HG03521 (cell line): ENCODE data around the gene ANKRD29.
"Not testable (repeated sequence)": the region's sequence is repeated elsewhere in the genome, so short reads cannot be mapped to it uniquely, and the experiment has no call there.

Experiments used
- ATAC-seq: cut with Tn5 transposase; IDR thresholded peaks from one replicate; pipeline ENCODE4 v1.9.1; 2021; ENCODE audit warnings: mild to moderate bottlenecking, moderate library complexity; ENCODE audit not compliant: unreplicated experiment

ANKRD29 gene

DNA sequence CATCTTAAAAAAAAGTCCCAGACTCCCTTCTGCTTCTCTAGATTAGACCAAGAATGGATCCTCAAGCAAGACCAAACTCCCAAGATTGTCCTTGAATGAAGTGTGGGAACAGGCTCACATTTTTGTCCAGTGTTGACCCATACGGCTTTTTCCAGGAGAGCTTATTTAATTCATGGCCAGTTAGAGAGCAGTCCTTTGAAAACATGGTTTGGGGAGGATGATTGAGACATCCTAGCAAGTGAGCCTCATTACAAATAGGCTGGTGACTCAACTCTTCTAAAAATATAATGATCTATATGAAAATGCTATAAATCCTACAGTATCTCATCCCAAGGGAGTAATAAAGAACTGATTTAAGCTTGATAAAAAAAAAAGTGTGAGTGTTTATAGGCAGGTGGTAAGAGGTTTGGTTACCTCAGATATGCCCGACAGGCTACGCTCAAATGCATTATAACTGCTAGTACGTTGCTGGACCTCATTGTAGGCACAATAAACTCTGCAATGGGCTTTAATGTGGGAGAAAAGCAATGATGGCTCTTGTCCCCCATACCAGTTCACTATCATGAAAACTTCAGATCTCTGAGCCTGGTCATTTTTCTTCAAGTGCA lies 17.0 kb downstream of the ANKRD29 start:
- ATAC-seq = no peak

DNA sequence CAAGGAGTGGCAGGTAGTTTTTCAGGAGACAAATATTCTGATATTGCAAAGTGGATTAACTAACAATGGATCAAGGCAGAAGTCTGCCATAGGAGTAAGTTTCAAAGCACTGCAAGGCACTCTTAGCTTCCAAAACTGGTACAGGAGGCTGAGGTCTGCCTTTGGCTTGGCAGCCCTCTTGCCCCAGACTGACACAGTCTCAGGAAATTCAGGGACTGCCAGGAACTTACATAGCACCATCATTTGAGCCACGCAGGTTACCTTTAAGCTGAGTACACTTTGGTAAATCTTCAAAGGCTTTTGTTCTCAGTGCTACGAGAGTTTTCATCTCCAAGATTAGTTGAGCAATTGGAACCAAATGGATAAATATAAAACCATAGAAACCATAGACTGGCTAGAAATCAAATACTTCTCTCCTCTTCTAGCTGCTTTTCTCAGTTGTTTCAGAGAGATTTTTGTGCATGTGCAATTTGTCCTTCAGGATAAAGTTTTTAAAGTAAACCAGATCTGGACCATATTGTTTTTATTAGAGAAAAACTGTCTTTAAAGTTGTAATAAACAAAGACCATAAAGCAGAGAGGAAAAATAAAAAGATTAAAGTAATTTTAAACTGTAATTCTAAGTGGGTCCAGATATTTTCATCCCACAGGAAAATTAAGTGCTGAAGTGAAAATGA lies 18.8 kb downstream of the ANKRD29 start:
- ATAC-seq = no peak

- ATAC-seq = no peak
Measured at GRCh38 chr18:23641937-23642666, 20.6 kb downstream of the ANKRD29 start.

DNA sequence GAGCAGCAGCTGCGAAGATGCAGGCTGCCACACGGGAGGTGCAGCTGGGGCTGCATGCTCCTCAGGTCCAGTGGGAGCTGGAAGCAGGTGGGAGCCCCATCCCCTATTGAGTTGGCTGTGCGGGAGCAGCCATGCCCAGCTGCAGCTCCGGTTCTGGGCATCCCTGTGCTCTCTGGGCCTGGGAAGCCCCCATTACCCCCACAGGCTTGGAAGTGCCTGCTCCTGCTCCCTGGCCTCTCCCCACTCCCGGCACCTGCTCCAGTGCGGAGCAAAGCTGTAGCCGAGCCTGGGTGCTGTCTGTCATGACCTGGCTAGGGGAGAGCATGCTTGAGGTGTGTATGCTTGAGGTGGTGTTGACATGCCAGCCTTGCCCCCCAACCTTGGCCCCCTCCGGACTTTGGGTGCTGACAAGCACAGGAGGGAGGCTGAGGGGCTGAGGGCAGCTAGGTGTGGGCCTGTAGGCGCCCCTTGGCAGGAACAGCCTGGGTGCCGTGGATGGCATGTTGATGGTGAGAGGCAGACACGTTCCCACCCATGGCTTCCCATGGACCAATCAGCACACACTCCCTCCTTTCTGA lies 21.5 kb downstream of the ANKRD29 start:
- no peak for ATAC-seq

- ATAC-seq = no peak
Measured at GRCh38 chr18:23640052-23640451, 22.7 kb downstream of the ANKRD29 start.

GRCh38 chr18:23636433-23636832 lies 26.3 kb downstream of the ANKRD29 start:
- not testable (repeated sequence) for ATAC-seq

- ATAC-seq = no peak
Measured at GRCh38 chr18:23636071-23636399, 26.7 kb downstream of the ANKRD29 start.

DNA sequence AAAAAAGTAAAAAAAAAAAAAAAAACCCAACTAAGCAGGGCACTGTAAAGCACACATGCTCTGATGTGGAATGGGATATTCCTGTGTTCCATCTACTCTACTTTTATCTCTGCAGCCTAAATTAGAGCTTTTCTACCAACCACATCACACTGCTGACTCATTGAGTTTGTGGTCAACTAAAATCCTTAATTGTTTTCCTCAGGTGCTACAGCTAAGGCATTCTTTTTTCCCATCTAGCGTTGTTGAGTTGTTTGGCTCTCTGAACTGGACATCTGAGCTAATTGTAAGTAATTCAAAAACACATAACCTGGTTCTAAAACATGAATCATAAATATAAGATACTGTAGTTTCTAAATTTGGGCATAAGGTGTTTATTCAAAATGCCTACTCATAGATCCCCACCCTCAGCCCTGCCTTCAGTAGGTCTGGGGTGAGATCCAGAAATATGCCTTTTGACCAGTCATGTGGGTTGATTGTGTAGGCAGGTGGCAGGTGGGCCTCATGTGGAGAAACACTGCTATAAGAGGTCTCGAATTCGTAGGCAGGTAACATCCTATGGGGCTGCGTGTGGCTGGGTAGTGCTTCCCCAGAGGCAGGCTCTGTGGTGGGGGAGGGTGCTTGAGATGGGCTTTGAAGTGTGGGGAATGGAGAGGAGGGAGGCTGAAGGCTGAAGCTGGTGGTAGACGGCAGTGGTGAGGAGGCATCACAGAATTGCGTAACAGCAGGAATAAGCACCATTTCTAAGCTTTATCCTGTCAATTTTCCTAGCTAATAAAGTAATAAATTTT lies 27.2 kb downstream of the ANKRD29 start:
- ATAC-seq = no peak

GRCh38 chr18:23634692-23635091 lies 28.0 kb downstream of the ANKRD29 start:
- ATAC-seq = no peak

DNA sequence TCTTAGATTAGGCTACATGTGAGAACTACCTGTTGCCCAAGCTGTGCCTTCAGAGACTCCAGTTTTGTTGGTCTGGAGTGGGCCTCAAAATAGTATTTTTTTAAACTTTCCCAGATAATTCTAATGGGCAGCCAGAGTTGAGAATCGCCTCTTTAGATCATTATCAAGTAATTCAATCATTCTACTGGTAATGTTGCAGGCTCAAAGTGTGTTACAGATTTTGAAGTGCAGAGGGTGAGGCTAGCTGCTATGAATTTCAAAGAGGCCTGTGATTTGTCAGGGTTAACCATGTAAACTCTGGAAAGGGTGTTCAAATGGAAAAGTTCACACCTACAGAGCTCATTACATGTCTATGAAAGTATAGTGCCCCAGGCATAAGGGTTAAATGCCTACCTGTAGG lies 30.1 kb downstream of the ANKRD29 start:
- ATAC-seq = no peak

DNA sequence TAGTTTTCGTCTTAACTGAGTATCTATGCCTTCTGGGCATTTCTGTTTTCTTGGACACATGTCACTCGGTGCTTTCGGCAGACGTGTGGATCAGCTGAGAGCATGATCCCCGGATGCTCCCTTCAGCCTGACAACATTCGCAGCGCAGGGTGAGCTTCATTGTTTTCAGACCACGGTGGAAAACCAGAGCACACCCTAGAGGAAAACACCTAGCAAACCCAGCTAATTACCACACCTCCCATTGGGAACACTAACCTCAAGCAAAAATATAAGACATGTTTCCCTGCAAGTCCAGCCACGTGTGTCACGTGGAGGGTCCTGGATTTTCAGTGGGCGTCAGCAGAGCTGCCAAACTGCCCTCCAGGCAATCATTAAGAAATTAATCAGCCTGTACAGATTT lies 31.0 kb downstream of the ANKRD29 start:
- ATAC-seq = no peak

- no peak for ATAC-seq
Measured at GRCh38 chr18:23631312-23631711, 31.4 kb downstream of the ANKRD29 start.

DNA sequence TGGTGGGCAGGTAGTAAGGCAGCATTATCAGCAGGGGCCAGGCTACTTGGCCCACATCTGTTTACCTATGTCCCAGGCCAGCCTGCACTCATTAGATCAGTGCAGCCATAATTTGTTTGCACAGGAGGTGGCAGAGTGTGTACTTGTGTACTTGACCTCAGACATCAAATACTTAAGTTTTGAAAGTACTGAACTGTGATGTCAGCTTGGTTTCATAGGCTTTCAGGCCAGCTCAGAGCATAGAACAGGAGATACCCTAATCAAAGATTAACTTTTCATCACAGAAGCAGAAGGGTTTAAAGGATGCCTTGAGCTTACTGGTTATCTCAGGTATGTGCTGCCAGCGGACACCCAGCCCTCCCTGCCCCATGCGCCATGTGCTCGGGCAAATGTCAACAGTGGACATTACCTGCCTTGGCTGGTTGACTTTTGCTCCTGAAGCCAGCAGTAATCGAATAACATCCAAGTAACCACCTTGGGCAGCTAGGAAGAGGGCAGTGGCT lies 33.2 kb downstream of the ANKRD29 start:
- peak; percentile 85 for ATAC-seq

- ATAC-seq = no peak
Measured at GRCh38 chr18:23627970-23628369, 34.7 kb downstream of the ANKRD29 start.

- ATAC-seq = no peak
Measured at GRCh38 chr18:23627321-23627720, 35.4 kb downstream of the ANKRD29 start.

DNA sequence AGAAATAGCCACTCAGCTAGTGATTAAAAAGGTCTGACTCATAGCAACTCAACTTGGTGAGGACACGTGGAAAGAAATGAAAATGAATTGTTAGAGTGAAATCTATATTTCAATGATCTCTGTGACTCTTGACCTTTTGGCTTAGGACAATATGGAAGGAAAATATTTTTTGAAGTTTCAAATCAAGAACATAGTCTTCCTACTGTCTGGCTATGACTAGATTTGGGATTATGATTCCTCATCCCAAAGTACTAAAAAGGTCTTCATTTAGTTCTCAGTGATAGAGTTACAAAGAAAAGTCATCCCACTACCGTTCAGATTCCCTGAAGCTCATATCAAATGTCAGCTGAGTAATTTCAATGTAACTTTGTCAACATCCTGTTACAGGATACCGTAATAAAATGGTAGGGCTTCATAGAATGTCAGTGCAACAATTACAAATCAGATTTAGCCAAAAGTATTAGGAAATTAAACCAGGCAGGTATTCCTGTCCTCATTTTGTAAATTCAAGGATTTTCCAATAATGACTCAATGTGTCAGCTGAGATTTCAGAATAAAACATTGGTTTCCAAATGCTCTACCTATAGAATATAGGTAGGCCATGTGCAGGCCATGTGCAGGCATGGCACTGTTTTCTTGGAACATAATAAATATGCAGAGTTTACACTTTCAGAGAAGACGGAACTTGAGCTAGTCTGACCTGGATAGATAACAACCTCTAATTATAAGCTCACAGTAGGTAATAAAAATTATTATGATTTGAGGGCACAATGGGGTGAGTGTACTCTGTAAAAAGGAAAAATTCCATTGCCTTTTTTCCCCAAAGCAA lies 36.0 kb downstream of the ANKRD29 start:
- ATAC-seq = no peak

DNA sequence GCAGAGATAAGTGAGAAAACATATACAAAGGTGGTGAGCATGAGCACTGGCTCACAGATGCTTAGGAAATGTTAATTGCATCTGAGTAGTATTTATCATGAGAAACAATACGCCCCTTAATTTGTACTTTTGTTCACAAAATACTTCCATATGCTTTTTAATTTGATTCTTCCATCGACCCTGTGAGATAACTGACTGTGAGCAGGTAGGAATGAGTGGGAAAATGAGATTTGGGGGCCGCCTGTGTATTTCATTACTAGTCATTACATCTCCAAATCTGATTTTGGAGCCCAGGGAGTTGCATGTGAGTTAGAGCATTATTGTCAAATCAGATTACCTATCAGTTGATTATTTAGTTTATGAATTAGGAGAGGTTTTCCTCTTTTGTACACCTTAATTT lies 39.7 kb downstream of the ANKRD29 start:
- no peak for ATAC-seq

DNA sequence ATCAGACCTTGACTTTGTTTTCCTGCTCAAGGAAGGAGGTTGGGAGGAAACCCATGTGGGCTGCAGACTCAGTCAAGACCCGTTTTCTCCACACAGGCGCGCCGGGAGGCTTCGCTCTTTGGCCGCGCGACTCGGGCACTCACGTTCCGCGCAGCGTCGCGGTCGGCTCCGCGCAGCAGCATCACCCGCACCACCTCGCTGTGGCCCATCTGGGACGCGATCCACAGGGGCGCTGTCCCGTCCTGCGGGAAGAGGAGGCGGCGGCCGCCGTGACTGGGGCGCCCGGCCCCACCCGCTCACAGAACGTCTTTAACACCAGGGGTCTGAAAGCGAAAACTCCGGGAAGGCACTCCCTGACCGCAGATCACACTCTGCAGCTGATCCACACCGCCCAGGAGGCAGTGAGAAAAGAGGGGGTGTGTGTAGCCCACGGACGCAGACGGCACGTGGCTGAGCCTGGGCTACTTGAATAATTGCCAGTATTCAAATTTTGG lies 43.3 kb downstream of the ANKRD29 start:
- ATAC-seq = no peak

GRCh38 chr18:23618862-23619387 lies 43.8 kb downstream of the ANKRD29 start:
- ATAC-seq = no peak
